Dendritic cell treated with granulocyte-macrophage colony-stimulating factor and Interleukin-4, amounts not matched to agents 40 ng/mL and 50 ng/mL, for 4 days (primary cell): ENCODE measurements around the gene TTLL11.

ENCODE experiments used
- H3K27ac Mint-ChIP-seq: one replicate; pipeline ENCODE4 v1.8.0; 2022; ENCODE audit warnings: mild to moderate bottlenecking, mixed read lengths
- H3K27me3 Mint-ChIP-seq: one replicate; pipeline ENCODE4 v1.8.0; 2022; ENCODE audit warnings: mild to moderate bottlenecking, mixed read lengths
- H3K36me3 Mint-ChIP-seq: one replicate; pipeline ENCODE4 v1.8.0; 2022; ENCODE audit warnings: low read depth, mixed read lengths
- H3K4me1 Mint-ChIP-seq: one replicate; pipeline ENCODE4 v1.8.0; 2022; ENCODE audit warnings: low read depth, mixed read lengths
- H3K4me3 Mint-ChIP-seq: one replicate; pipeline ENCODE4 v1.8.0; 2022; ENCODE audit warnings: mild to moderate bottlenecking, moderate library complexity, mixed read lengths
- H3K9me3 Mint-ChIP-seq: one replicate; pipeline ENCODE4 v1.8.0; 2022; ENCODE audit warnings: mixed read lengths
- intact Hi-C: fragments of 100-400 bp; cut with micrococcal nuclease; formaldehyde crosslinking; loops from one replicate; pipeline ENCODE4 v1.15.0; 2022

TTLL11 gene

GRCh38 chr9:122090287-122090883 is 2.7 kb downstream of the TTLL11 start:
- Mint-ChIP-seq H3K4me1 (peaks cover 52% of the 10 kb centered on the region), H3K27me3 (peaks cover 12% of the 10 kb centered on the region), H3K4me3 (no peak overlapping the region), H3K27ac (no peak overlapping the region), H3K9me3 (no peaks in the 10 kb centered on the region), H3K36me3 (no peaks in the 10 kb centered on the region)
- intact Hi-C loops: loop anchor here (5.0 kb wide), 1 partner anchor 817 kb away; the partner anchor contains the start of gene RC3H2

DNA sequence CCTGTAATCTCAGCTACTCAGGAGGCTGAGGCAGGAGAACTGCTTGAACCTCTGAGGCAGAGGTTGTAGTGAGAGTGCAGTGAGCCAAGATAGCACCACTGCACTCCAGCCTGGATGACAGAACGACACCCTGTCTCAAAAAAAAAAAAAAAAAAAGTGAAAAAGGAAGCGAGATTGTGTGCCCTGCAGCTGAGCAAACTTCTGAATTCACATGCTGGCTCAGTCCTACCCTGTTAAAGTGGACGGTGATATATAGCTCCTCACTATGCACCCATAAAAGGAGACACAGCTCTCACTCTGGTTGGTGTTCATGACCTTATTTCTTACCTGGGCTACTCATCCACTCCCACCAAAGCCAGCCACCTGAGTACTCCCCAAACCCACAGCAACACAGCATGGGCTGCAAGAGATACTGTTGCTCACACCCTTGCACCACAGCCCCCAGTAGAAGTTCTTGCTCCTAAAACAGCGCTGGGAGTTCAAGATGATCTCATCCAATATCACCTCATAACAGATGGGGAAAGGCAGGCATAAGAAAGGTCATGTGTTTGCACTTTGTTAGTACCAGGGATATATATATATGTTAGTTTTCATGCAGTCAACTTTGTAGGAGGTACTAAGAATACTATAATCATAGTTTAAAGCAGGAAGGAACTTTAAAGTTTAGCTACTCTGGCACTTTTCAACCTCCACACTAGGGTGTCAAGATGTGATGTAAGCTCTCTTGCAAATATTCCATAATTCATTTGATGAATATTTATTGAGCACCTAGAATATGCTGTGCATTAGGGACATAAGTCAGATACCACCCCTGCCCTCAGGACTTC is 4.0 kb downstream of the TTLL11 start:
- Mint-ChIP-seq H3K27me3 (peaks cover 5% of the 10 kb centered on the region), H3K27ac (no peak overlapping the region), H3K9me3 (no peaks in the 10 kb centered on the region), H3K36me3 (no peaks in the 10 kb centered on the region), H3K4me1 (peaks cover 50% of the 10 kb centered on the region), H3K4me3 (no peak overlapping the region)
- intact Hi-C loops: no loop called here

DNA sequence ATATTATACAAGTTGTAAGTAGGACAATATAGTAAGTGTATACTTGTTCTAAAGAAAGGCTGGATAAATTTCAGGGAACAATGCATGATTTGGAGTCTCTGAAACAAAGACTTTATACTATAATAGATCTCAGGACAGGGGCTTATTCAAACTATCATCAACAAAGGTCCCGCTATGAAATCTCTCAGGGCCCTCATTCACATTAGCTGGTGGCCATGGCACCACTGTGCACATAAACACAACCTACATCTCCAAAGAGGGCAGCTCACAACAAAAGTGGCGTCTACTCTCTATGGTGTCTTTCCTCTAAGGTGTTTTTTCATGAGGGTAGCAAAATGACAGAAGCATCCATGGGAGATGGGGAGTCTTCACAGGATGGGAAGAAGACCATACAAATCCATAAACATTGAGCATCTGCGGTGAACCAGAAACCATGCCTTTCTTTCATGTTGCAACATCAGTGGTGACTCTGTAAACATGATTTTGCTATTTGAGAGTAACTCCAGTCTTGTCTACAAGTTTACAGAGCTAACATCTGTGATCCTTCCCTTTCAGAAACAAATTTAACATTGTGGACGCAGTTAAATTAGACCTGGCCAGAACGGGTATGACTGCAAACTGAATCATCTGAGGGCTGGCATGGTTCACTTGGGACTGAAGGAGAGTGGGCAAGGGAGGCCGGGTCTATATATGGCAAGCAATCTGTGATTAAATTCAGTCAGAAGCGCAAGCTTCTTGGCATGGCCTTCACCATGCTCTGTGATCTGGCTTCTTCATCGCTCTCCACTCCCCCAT is 5.5 kb downstream of the TTLL11 start:
- no peaks in the 10 kb centered on the region for H3K27me3 Mint-ChIP-seq
- intact Hi-C loops: no loop called here
- H3K27ac Mint-ChIP-seq: no peak overlapping the region
- H3K4me1 Mint-ChIP-seq: peaks cover 47% of the 10 kb centered on the region
- H3K36me3 Mint-ChIP-seq: no peaks in the 10 kb centered on the region
- no peaks in the 10 kb centered on the region for H3K9me3 Mint-ChIP-seq
- H3K4me3 Mint-ChIP-seq: no peak overlapping the region

DNA sequence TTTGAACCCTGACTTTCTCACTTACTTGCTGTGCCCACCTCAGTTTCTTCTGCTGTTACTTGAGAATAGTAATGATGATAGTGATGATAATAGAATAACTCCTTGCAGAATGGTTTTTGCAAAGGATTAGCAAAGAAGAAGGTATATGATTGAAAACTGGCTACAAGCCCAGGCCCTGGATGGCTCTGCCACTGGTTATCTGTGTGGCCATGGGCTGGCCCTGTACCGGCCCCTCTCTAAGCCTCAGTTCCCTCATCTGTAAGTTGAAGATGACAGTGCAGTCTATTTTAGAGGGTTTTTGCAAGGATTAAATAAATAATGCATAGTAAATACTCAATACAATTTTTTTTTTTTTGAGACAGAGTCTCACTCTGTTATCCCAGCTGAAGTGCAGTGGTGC is 6.2 kb downstream of the TTLL11 start:
- intact Hi-C loops: no loop called here
- no peak overlapping the region for H3K27ac Mint-ChIP-seq
- no peak overlapping the region for H3K4me3 Mint-ChIP-seq

GRCh38 chr9:122085260-122085659 is 7.8 kb downstream of the TTLL11 start:
- intact Hi-C loops: no loop called here
- H3K27me3 Mint-ChIP-seq: no peaks in the 10 kb centered on the region

More for the DNA sequence above, 6.2 kb downstream of the TTLL11 start:
- H3K4me1 Mint-ChIP-seq: peaks cover 40% of the 10 kb centered on the region
- no peaks in the 10 kb centered on the region for H3K9me3 Mint-ChIP-seq
- no peaks in the 10 kb centered on the region for H3K36me3 Mint-ChIP-seq
- no peaks in the 10 kb centered on the region for H3K27me3 Mint-ChIP-seq

DNA sequence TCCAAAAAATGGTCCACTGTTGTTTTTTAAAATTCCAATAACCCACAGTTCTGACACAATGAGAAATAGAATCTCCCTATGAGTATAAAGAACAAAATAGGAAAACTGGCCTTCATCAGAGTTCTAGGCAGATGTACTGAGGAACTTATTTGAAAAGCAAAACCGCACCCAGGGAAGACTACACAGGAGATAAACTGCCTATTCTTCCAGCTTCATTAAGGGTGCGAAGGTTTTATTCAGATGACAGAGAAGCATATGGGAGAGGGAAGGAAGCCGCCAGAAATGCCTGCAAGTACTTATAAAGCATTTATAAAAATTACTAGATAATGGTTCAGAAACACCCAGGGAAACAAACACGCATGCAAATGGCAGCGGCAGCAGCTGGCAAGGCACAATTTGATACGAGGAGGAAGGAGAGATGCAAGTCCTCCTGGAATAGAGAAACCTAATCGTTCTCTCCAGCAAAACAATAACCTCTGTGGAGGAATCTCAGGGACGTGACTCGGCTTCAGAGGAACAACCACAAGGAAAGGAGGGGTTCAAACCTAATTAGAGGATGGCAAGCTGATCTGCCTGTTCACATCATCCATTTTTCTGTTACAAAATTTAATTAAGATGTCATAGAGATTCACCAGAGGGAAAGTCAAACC is 9.0 kb downstream of the TTLL11 start:
- Mint-ChIP-seq H3K36me3 (no peaks in the 10 kb centered on the region), H3K4me1 (peaks cover 16% of the 10 kb centered on the region), H3K9me3 (no peaks in the 10 kb centered on the region), H3K4me3 (no peak overlapping the region), H3K27ac (no peak overlapping the region), H3K27me3 (no peaks in the 10 kb centered on the region)
- intact Hi-C loops: no loop called here

More at GRCh38 chr9:122085260-122085659, 7.8 kb downstream of the TTLL11 start:
- H3K9me3 Mint-ChIP-seq: no peaks in the 10 kb centered on the region
- no peak overlapping the region for H3K27ac Mint-ChIP-seq
- peaks cover 25% of the 10 kb centered on the region for H3K4me1 Mint-ChIP-seq
- no peak overlapping the region for H3K4me3 Mint-ChIP-seq
- H3K36me3 Mint-ChIP-seq: no peaks in the 10 kb centered on the region

DNA sequence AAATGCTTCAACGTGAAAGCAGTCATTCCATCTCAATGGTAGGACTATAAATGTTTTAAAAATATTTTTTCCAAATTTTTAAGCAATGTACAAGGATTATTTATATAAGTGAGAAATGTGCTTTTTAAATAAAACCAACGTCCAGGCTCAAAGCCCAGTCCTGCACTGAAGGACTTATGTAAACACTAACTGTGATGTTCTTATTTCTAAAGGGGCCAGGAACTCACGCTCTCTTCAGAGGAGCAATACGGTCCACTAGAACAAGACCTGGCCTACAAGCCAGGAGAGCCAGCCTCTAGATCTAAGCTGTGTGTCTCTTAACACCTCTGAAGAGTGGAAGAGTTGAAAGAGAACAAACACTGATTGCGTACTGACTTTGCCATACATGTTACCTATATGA is 12.1 kb downstream of the TTLL11 start:
- H3K27ac Mint-ChIP-seq: no peak overlapping the region
- peaks cover 12% of the 10 kb centered on the region for H3K9me3 Mint-ChIP-seq
- no peak overlapping the region for H3K4me3 Mint-ChIP-seq
- intact Hi-C loops: no loop called here
- H3K4me1 Mint-ChIP-seq: peaks cover 14% of the 10 kb centered on the region
- H3K36me3 Mint-ChIP-seq: peaks cover 7% of the 10 kb centered on the region
- H3K27me3 Mint-ChIP-seq: no peaks in the 10 kb centered on the region

DNA sequence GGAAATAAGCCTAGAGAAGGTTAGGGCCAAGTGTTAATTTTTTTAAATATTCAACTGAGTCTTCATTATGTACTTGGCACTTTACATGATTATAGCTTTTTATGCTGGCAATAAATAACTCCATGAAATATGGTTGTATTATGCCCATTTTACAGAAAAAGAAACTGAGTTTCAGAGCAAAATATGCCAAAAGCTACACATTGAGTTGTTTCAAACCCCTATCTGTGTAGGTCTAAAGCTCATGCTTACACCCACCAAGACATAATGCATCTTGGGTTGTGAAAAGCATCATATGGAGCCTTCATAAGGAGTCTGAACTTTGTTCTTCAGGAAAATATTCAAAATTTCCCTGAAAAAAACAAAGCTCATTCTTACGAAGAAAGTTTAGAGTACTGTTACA is 14.6 kb downstream of the TTLL11 start:
- Mint-ChIP-seq H3K27ac (no peak overlapping the region), H3K4me3 (no peak overlapping the region), H3K4me1 (peaks cover 15% of the 10 kb centered on the region), H3K36me3 (peaks cover 7% of the 10 kb centered on the region), H3K9me3 (peaks cover 12% of the 10 kb centered on the region), H3K27me3 (no peaks in the 10 kb centered on the region)
- intact Hi-C loops: no loop called here

GRCh38 chr9:122076773-122077172 is 16.3 kb downstream of the TTLL11 start:
- no peak overlapping the region for H3K4me3 Mint-ChIP-seq
- peaks cover 16% of the 10 kb centered on the region for H3K4me1 Mint-ChIP-seq
- no peak overlapping the region for H3K27ac Mint-ChIP-seq
- peaks cover 12% of the 10 kb centered on the region for H3K9me3 Mint-ChIP-seq
- no peaks in the 10 kb centered on the region for H3K27me3 Mint-ChIP-seq
- H3K36me3 Mint-ChIP-seq: peaks cover 7% of the 10 kb centered on the region
- intact Hi-C loops: no loop called here

- no peaks in the 10 kb centered on the region for H3K27me3 Mint-ChIP-seq
- H3K9me3 Mint-ChIP-seq: peaks cover 12% of the 10 kb centered on the region
- no peak overlapping the region for H3K27ac Mint-ChIP-seq
- peaks cover 7% of the 10 kb centered on the region for H3K36me3 Mint-ChIP-seq
- H3K4me3 Mint-ChIP-seq: no peak overlapping the region
- peaks cover 16% of the 10 kb centered on the region for H3K4me1 Mint-ChIP-seq
- intact Hi-C loops: no loop called here
Measured at GRCh38 chr9:122076117-122076516, 17.0 kb downstream of the TTLL11 start.

DNA sequence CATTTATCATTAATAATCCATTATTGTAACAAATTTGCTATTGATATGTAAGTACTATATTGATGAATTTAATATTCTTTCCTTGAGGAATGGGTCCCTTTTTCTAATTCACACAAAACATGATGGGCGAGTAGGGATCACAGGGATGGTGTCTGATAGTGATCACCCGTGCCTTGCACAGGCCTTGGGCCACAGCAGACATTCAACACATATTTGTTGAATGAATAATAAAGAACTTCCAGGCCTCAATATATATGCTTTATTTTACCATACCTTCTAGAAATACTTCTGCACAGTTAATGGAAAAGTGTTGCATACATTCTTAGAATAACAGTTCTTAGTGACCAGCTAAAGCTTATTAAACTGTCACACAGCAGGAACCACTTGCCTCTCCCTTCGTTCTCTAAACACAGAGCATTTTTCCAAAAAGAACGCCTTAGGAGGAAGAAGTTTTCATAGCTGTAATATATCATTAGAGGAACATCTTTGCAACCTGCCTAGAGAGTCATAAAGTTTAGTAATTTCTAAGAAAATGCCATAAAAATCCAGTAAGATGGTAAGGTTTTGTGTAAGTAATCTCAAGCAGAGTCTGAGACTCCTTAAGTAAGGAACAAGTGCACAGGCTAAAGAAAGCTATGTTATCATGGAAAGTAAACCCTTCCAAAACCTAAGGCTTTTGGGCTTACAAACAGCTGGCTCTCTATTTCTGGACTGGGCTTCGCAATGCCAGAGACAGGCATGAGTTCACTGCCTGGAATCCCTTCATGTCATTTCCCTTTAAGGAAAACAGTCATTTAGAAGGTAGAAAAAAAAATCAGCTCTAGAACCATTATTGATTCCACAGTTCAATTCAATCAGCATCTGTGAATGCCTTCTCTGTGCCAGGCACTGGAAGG is 17.7 kb downstream of the TTLL11 start:
- Mint-ChIP-seq H3K4me3 (no peak overlapping the region), H3K9me3 (peaks cover 12% of the 10 kb centered on the region), H3K27me3 (no peaks in the 10 kb centered on the region), H3K4me1 (peaks cover 16% of the 10 kb centered on the region), H3K27ac (no peak overlapping the region), H3K36me3 (peaks cover 7% of the 10 kb centered on the region)
- intact Hi-C loops: no loop called here

DNA sequence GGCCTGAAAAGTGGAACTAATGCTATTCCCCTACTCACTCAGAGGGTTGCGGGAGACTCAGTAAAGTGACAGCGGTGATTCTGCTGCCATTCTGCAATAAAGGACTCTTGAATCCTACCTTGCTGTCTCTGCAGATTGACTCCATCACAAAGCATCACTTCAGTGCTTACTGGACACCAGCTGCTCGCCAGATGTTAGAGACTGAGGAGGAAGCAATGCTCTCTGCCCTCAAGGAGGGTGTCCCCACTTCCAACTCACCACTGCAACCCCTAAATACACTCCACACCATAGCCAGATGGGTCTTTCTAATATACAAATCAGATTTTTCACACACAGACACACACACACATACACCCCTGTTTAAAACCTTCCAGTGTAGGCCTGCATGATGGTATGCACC is 21.4 kb downstream of the TTLL11 start:
- no peak overlapping the region for H3K4me3 Mint-ChIP-seq
- H3K36me3 Mint-ChIP-seq: peaks cover 8% of the 10 kb centered on the region
- peaks cover 9% of the 10 kb centered on the region for H3K9me3 Mint-ChIP-seq
- H3K27me3 Mint-ChIP-seq: no peaks in the 10 kb centered on the region
- intact Hi-C loops: no loop called here
- peaks cover 17% of the 10 kb centered on the region for H3K4me1 Mint-ChIP-seq
- no peak overlapping the region for H3K27ac Mint-ChIP-seq
